GM18858 (cell line): Measurements from ENCODE around the gene CS.
"Not testable (repeated sequence)": the region's sequence is repeated elsewhere in the genome, so short reads cannot be mapped to it uniquely, and the experiment has no call there.

ENCODE experiments used
- ATAC-seq: cut with Tn5 transposase; IDR thresholded peaks from one replicate; pipeline ENCODE4 v1.9.1; 2021; ENCODE audit not compliant: unreplicated experiment

Gene CS

DNA sequence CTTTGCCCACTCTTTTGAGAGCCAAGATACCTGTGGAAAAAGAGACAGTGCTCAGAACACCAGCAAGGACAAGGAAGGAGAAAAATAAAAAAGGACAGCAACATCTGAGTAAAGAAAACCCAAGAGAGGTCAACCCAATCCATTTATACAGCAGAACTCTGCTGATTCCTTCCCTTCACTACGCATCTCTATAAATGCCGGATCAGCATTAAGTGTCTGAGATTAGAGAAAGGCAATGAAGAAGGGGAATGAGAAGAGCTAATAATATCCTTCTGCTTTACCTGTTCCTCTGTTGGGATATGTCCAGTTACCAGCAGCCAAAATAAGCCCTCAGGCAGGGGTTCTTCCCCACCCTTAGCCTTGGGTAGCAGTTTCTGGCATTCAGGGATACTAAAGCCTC lies 17.6 kb downstream of the CS start:
- no peak for ATAC-seq

DNA sequence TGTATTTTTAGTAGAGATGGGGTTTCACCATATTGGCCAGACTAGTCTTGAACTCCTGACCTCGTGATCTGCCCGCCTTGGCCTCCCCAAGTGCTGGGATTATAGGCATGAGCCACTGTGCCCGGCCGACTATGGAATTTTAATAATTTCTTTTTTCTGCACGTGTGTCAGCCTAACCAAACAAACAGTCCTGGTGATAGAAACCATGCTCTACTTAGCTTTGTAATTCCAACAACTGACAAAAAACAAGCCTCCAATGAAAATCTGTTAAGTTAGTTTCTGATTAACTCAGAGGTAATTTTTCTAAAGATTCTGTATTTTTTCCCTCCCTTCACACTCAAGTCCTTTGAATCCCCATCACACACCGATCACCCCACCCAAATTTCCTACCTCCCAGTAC lies 18.1 kb downstream of the CS start:
- no peak for ATAC-seq

DNA sequence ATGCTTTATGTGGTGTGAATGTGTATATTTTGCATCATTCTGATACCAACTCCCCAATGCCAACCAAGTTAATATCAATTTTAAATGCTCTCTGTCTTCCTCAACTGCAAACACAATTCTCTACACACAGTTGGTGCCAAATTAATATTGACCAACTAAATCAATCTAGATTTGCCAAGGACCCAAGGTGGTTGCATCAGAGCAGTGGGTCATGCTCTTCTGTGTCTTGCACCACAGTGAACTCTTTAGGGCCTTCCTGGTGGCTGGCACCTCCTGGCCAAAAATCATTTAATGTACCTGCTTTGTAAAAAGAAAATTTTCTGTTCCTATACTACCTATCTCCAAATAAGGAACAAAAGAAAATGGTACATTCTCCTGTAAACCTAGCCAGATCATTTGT lies 19.3 kb downstream of the CS start:
- ATAC-seq: no peak

DNA sequence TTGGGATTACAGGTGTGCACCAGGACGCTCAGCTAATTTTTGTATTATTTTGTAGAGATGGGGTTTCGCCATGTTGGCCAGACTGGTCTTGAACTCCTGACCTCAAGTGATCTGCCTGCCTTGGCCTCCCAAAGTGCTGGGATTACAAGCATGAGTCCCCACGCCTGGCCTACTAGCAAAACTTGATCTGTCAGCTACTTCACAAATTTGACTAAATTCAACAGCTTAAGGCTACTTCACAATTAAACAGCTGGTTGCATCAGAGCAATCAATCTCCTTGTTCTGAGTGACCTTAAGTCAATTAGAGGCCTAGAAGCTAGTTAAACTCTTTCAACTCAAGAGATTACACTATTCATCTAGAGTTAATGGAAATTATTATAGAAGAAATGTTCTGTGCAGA lies 21.2 kb downstream of the CS start:
- ATAC-seq: no peak

DNA sequence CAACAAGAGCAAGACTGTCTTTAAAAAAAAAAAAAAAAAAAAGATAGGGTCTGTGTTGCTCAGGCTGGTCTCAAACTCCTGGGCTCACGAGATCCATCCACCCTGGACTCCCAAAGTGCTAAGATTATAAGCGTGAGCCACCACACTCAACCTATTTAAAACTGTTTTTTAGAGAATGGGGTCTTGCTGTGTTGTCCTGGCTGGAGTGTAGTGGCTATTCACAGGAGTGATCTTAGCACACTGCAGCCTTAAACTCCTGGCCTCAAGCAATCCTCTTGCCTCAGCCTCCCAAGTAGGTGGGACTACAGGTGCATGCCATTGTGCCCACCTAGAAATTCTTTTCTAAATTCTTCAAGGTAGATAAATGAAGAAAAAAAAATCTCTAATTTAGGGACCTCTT lies 25.8 kb downstream of the CS start:
- ATAC-seq: no peak

DNA sequence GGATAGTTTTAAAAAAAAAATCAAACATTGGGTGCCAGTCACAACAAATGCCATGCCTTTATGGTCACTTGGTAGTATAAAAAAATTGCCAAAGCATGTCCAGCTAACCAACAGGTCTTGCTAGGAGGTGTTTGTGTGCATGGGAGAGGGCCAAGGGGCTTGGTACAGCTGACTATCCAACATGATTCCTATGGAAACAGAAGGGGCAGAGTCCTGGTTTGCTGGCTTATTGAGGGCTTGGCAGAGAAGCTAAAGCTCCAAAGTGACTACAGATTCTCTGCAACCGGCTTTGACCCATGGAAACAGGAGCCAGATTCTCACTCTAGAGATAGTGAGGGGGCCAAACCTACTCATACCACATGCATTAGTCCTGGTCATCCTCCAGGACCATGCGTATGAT lies 27.7 kb downstream of the CS start:
- not testable (repeated sequence) for ATAC-seq

DNA sequence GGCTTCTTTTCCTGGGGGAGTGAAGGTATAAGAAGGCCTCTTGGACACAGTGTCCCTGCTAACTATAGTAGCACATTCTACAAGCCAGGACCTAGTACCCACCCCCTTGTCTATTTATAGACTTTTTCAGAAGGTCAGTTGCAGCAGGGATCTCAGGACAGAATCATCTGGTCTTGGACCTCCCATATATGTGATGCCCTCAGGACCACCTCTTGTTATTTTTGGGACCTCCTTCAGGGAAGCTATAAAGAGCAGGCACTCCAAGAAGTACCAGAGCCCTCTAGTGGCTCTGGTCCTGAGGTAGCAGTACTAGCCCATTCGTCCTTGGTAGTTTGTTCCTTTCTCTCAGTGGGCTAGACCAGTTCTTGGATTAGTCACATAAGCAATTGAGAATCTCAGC lies 29.1 kb downstream of the CS start:
- ATAC-seq: no peak

DNA sequence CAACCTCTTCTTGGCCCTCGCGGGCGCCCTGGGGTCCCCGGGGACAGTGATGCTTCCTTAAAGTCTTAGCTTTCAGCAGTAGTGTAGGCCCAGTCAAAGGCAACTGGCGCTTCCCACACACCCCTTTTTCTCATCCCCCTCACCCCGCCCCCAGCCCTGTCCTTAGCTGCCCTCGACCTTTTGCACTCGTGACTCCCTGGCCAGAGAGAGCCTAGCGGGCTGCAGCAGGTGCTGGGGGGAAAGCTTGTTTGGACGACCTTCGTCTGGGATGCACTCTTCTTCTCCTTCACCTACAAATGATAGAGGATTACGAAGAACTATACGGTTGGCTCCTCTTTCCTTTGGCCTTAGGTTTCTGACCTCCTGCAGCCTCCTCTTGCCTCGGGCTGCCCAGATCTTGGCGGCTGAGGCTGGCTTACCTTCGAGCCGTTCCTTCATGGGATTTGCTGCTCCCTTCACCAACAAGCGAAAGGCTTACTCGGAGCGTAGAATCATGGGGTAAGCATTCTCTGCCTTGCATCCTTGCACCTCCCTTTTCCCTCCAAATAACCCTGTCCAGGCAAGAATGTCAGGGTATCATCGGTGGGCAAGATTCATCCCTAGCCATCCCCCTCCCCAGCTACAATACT lies 32.6 kb downstream of the CS start:
- no peak for ATAC-seq

DNA sequence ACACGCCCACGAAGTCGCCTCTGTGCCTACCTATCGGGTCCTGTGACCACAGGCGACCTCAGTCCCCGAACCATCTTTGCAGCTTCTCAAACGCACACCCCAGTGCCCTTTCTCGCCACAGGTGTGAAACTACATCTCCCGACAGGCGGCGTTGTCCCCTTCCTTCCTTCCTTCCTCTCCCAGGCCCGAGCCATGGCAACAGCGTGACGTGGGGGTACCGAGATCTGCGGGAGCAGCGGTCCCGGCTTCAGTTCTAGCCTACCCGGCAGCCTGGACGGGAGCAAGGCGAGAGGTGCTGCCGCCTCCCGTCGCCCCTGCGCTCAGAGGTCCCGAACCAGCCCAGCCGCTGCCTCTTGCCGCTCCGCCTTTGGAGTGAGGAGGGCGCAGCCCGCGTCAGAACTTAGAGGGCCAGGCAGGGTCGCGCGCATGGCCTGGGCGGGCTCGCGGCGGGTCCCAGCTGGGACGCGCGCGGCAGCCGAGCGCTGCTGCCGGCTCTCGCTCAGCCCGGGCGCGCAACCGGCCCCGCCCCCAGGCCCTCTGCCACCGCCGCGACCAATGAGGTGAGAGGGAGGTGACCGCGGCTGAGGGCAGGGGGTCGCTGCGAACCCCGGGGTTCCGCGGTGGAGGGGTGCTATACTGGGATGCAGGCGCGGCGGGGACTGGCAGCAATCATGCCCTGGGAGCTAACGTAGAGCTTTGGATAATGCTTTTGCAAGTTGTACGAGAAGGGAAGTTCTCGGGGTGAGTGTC lies 33.3 kb downstream of the CS start, which contains the start of gene COQ10A:
Gene COQ10A (plus strand): TSS at position 250 of the 750 bp plus-strand sequence. CDS start 177 bp downstream, at position 427.
- peak; percentile 77 for ATAC-seq

DNA sequence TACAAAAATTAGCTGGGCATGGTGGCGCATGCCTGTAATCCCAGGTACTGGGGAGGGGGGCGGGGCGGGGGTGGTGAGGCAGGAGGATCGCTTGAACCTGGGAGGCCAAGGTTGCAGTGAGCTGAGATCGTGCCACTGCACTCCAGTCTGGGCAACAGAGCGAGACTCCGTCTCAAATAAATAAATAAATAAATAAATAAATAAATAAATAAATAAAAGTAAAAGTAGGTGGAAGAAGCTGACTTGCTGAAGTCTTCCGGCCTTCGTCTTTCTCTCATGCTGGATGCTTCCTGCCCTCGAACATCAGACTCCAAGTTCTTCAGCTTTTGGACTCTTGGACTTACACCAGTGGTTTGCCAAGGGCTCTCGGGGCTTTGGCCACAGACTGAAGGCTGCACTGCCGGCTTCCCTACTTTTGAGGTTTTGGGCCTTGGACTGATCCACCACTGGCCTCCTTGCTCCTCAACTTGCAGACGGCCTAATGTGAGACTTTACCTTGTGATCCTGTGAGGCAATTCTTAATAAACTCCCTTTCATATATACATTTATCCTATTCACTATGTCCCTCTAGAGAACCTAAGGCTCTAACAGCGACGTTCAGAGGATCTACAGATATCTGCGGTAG lies 34.0 kb downstream of the CS start:
- ATAC-seq: not testable (repeated sequence)

DNA sequence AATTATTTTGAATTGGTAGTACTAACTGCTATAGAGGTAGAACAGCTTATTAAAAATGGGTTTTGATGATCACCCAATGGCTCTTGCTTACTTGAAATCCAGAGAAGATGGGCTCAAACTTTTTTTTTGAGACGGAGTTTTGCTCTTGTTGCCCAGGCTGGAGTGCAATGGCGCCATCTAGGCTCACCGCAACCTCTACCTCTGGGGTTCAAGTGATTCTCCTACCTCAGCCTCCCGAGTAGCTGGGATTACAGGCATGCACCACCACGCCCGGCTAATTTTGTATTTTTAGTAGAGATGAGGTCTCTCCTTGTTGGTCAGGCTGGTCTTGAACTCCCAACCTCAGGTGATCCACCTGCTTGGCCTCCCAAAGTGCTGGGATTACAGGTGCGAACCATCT lies 37.2 kb downstream of the CS start:
- not testable (repeated sequence) for ATAC-seq

DNA sequence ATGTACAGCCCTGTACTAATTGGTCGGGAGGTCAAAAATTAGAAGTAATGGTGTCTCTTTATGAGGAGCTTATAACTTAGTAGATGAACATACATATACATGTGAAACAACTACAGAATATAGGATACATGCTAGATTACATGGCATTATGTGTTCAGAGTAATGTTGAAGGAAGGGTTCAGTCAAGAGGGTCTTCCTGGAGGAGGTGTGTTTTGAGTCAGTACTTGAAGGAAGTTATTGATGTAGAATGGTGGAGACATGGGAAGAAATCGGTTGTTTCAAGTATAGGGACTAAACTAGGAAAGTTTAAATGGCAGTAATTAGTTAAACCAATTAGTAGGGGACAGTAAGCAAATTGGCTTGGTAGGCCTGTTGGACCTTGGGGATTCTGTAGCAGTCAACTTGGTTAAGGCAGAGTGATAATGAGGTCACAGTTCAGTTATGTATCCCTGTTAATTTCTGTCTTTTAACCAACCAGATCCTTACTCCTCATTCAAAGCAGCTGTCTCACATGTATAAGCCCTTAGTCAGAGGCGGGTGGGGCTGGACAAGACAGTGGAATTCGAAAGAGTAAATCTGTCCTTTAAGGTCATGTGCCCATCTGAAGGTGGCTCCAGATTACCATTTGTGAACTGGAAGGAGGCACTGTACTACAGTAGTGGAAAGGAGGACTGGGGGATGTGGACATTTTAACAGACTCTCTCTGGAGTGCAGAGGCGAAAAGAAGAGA lies 38.5 kb downstream of the CS start:
- ATAC-seq: no peak

DNA sequence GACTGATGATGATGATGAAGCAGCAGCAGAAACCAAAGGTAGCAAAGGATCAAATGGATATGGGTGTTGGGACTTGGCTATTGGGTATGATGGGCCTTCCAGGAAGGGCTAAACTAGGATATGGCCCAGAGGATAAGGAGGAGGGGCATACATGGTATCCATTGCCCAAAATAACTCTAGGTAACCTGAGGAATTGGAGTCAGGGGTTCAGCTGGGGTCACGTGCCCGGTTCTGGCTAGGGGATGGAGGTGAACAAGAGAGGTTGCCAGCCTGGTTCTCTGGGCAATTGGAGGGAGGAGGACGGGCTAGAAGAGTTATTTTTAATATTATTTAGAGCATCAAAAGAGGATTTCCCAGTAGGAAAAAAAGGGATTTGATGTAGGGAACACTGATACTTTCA lies 39.2 kb downstream of the CS start:
- ATAC-seq: no peak

DNA sequence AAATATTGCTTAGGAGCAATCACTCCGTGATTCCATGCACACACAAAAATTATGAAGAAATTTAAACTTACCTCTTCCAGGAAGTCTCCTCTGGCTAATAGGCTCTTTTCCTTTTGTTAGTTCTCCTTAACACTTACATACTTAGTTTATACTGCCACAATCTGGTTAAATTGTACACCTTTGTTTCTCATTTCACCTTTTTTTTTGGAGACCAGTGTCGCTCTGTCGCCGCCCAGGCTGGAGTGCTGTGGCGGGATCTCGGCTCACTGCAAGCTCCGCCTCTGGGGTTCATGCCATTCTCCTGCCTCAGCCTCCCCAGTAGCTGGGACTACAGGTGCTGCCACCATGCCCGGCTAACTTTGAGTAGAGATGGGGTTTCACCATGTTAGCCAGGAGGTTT lies 39.8 kb downstream of the CS start:
- no peak for ATAC-seq

DNA sequence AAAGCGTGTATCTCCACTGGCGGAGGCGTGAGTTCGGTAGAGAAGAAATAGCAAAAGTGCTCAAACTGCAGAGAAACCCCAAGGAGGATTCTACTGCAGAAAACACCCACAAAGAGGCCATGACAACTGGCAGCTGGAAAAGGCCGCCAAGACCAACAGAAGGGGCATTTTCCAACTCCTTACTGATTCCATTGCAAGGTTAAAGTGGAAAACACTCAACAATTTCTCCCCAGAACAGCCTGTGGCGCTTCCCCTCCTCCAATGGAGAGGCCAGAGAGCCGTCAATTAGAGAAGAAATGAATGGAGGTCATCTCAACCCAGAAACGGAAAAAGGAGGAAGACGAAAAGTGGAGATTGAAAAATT lies 41.3 kb downstream of the CS start:
- no peak for ATAC-seq

DNA sequence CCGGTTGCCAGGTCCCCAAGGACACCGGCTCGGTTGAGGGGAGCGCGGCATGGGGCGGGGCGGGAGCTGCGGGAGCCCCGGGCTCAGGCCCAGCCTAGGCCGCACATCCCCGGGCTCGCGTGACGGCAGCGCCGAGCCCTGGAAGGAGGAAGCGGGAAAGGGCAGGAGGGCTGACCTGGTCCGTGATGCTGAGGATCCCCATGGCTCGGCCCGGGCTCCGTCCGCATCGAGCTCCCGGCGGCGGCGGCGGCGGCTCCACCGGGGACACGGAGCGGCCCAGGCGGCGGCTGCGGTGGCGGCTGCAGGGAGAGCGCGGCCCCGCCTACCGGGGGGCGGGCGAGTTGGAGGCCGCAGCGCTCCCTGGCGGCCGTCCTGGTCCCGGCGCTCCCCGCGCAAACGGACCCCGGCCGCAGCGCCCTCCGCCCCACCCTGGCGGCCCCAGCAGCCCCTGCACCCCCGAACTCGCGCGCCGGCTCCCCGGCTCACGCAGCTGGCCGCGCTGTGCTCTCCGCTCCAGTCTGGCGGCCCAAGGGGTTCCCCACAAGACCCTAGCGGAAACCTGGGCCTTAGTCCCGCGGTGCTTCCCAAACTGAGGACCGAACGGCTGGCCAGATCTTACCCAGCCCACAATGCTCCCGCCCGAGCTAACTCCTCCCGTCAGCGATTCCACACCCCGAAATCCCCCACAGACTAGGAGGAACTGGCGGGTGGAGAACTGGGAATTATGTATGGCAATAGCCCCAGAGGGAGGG lies 41.9 kb downstream of the CS start, which contains the start of gene ANKRD52:
Gene ANKRD52 (minus strand): TSS at position 317 of the 752 bp plus-strand sequence. CDS start 115 bp downstream, at position 202.
- ATAC-seq: peak; percentile 80

DNA sequence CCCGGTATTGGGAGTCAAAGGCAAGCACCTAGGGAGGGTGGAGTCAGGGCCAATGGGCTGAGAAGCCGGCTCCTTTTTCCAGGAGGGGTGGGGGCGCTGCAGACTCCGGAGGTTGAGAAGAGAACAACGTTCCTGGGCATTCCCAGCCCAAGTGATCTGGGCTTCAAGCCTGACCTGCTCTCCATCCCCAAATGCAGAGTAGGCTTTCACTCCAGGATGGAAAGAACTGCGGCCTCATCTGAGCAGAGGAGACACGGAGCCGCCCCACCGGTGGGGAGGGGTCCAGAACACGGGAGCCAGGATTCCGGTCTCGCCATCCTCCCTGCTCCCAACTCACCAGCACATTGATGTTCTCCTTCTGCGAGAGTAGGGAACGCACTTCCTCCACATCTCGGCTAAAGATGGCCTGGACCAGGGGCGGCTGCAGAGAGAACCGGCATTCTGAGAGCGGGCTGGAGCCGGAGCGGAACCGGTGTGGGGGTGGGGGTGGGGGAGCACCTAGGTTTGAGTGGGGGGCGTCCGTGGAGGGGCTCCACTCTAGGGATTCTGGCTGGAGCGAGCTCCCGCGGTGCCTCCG lies 42.6 kb downstream of the CS start:
- no peak for ATAC-seq

DNA sequence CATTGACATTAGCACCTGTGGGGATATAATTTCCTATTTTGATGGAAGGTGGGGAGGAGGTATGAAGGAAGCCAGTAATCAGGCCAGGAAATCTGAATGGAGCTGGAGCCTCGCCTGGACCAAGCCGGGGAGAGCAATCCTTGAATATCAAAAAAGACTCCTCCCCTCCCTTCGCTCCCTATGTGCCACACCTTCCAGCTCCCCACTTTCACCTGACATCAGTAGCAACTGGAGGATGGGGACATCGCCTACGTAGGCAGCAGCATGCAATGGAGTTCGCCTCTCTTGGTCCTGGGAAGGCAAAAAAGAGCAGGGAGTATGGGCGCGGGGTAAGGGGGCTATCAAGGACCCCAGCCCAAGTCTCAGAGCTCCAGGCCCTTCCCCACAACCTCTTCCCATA lies 43.1 kb downstream of the CS start:
- ATAC-seq: no peak

DNA sequence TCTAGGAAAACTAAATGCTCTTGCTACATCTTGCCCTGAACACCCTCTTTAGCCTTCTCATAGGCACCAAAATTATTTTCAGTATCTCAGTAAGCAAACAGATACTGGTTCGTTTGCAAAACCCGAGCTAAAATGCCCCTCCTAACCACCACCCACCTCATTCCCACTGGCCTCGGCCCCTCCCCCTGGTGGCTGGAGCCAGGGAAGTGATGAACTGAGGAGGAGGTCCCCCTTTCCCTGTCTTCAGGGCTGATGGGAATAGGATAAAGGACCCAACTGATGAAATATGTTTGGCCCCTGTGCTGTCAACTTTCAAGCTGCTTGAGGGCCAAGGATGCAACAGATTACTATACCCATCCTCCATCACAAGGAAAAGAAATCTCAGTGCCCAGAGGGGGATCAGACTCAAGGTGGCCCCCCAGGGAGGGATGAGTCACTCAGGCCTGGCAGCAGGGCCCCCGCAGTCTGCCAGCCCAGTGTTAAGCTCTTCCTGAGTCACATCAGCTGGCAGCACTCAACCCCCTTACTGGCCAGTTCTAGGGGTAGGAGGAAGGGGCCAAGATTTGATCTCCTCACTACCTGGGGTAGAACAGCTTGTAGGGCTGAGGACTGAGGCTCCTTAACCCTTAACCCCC lies 43.7 kb downstream of the CS start:
- no peak for ATAC-seq

DNA sequence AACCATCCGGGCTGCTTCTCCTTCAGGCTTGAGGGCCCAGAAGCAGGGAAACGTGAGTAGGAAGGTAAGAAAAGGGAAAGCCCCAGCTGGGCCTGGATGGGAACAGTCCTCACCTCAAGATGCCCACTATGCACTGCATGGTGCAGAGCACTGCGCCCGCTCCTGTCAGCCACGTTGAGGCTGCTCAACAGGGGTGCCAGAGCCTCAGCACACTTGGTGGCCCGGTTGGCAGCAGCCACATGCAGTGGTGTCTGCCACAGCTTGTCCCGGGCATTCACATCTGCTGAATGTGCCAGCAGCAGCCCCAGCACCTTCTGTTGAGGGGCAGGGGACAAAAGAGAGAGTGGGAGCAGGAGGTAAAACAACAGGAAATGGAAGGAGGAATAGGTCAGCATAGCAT lies 44.5 kb downstream of the CS start:
- no peak for ATAC-seq
